Stimulated activated CD4-positive, alpha-beta T cell treated with anti-CD3 and anti-CD28 coated beads, Interleukin-4, amount 100 ng/mL, for 48 hours (primary cell): Measurements from ENCODE around the gene CTXN1.
"Not testable (repeated sequence)": the region's sequence is repeated elsewhere in the genome, so short reads cannot be mapped to it uniquely, and the experiment has no call there.

ENCODE experiments used
- DNase-seq, 2 donors: peaks; one replicate each; pipeline ENCODE4 v3.0.0-alpha.2; 2020; ENCODE audit warnings: low read depth in 2 of 2

CTXN1 gene

DNA sequence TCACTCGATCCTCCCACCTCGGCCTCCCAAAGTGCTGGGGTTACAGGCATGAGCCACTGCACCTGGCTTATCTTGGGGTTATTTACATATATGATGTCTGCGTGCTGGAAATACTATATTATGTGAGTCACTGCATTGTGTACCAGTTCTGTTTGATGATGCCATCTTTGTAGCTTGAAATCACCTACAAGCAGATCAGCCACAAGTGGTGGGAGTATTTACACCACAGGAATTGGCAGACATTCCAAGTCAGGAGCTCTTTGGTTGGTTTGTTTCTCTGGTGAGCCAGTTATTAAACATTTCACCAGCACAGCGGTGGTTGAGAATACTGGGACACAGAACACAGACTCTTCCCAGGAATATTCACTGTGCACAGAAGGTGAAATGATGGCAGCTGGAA is 22.0 kb upstream of the CTXN1 start:
- DNase-seq = no peak

DNA sequence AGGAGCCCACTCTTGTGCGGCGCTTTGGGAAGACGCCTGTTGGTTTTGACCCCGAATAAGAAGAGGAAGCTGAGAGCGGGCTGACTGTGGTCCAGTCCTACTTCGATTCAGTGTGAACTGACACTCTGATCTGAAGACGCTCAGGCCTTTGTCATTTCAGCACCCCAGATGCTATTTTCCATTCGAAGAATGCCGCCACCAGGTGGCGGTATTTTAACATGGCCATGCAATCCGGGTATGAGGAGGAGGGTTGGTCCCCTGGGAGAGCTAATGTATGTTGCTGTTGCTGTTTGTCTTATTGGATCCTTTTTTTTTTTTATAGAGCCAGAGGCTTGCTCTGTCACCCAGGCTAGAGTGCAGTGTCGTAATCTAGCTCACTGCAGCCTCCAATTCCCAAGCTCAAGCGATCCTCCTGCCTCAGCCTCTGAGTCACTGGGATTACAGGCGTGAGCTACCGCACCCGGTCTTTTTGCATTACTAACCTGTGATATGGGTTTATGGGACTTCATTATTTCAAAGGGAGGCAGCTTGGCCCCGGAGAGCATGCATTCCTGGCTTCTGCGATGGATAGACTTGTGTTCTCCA is 18.3 kb upstream of the CTXN1 start:
- peak; percentile 80 to 83 for DNase-seq

GRCh38 chr19:7943444-7944176 is 17.7 kb upstream of the CTXN1 start, which contains the start of gene TIMM44:
TIMM44 (minus strand) TSS chr19:7943666; CDS start chr19:7943651, 15 bp downstream.
- peak; percentile 96 to 99 for DNase-seq

GRCh38 chr19:7942981-7943443 is 17.1 kb upstream of the CTXN1 start:
- no peak for DNase-seq

DNA sequence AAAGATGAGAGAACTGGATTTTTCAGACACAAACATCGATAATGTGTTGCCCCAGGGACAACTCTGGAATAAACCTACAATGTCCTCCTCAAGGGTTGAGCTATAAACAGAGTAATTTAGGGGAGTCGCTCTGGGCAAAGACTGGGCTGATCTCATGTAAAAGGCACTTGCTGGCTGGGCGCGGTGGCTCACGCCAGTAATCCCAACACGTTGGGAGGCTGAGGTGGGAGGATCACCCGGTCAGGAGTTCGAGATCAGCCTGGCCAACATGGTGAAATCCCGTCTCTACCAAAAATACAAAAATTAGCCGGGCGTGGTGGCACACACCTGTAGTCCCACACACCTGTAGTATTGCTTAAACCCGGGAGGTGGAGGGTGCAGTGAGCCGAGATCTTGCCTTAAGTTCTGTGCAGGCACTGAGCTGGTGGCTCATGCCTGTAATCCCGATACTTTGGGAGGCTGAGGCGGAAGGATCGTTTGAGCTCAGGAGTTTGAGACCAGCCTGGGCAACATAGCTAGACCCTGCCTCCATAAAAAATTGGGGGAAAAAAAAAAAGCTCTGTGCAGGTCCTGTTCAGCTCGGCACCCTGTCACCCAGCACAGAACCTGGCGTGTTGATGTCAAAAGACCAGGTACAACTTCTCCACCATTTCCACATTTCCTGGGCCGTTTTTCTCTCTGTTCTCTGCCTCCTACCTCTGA is 16.1 kb upstream of the CTXN1 start:
- no peak for DNase-seq

GRCh38 chr19:7940841-7941240 is 14.9 kb upstream of the CTXN1 start:
- no peak for DNase-seq

- DNase-seq = no peak
Observed at GRCh38 chr19:7934766-7935165, 8.8 kb upstream of the CTXN1 start.

DNA sequence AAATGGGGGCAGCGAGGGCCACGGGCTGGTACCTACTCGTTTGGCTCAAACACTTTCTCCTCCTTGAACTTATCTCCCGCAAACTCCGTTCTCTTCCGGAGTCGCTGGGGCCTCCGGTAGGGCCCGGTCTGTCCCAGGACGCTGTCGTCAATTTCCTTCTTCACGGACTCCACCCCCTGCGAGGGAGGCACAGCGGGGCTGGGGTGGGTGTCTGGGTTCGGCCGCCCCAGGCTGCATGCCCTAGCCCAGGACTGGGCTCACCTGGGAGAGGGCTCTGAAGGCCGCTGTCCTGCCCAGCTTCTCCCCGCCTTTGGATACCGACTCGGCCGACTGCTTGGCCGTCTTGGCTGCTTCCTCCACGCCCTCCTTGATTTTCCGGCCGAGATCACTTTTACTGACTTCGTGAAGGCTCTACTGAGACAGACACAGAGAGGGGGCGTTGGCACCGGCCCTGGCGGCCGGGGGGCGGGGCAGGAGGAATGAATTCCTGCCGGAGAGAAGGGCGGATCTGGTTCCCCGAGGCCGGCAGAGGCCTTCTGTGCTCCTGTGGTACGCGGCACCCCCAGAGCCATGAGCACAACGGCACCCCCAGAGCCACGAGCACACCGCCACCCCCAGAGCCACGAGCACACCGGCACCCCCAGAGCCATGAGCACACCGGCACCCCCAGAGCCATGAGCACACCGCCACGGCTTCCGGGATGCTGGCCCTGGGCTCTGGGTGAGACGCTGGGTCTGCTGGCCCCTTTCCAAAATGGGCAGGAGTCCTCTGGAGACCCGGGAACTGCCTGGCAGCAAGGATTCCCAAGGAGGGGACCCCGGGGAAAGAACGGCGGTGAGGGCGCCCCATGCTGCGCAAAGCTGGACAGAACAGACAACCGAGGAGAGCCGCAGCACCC is 8.1 kb upstream of the CTXN1 start:
- no peak for DNase-seq

DNA sequence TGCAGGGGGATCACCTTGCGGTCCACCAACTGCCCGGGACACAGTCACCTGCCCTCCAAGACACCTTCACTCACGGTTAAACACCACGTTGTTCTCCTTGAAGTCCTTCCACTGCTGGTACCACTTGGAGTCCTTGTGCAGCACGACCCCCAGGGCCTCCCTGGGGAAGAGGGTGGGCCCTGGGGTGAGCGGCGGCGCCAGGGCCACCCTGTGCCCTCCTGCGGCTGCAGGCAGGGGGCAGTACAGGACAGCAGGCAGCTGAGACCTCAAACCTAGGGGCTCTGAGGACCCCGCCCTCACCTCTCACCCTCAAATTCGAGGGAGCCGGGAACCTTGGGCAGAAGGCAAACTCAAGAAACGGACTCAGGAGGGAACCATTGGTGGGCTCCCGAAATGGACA is 7.5 kb upstream of the CTXN1 start:
- no peak for DNase-seq

GRCh38 chr19:7932930-7933300 is 7.0 kb upstream of the CTXN1 start:
- DNase-seq = no peak

DNA sequence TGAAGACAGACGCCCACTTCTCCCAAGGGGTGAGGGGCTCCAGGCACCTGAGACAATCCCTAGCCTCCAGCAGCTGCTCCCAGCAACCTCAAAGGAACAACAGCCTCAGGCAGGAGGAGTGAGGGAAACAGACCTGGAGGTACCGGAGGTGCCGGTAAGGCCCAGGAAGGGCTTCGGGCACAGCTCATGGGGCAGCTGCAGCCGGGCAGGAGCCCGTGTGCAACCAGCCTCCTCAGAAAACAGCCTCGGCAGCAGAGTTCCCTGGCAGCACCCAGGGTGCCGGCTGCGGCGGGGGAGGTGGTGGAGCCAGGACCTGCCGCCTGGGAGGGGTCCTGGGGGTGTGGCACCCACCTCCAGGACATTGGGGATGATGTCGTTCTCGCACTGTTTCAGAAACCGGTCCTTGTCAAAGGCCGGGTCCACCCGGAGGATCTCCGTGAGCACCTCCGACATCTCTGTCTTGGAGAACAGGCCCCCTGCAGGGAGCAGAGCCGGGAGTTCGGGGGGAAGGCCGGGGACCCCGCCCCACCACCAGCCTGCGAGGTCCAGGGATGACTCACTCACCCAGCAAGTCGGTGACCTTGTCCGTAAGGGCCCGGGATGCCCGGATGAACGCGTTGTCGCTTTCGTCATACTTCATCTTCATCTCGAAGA is 6.5 kb upstream of the CTXN1 start:
- DNase-seq = no peak

GRCh38 chr19:7931221-7932061 is 5.5 kb upstream of the CTXN1 start:
- DNase-seq = no peak

DNA sequence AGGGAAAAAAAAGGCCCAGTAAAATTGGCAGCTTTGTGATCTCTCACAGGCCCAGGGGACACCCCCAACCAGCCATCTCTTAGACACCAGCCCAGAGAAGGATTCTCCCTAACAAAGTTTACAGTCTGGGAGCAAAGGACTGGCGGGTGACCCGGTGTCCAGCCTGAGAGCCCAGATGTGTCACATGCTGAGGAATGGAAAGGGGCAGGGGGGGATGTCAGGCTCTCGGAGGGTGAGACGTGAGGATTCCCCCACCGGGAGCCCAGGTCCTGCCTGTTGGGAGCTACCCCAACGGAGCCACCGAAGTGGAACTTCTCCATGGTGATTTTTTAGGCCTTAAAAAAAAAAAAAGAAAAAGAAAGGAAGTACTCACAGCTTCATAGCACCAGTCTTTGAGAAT is 4.8 kb upstream of the CTXN1 start:
- no peak for DNase-seq

DNA sequence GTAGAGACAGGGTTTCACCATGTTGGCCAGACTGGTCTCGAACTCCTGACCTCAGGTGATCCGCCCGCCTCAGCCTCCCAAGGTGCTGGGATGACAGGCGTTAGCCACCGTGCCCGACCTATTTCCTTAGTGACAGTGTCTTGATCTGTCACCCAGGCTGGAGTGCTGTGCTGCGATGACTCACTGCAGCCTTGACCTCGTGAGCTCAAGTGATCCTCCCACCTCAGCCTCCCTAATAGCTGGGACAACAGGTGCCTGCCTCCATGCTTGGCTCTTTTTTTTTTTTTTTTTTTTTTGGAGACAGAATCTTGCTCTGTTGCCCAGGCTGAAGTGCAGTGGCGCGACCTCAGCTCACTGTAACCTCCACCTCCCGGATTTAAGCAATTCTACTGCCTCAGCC is 4.1 kb upstream of the CTXN1 start:
- not testable (repeated sequence) for DNase-seq

GRCh38 chr19:7928741-7929701 is 3.1 kb upstream of the CTXN1 start:
- DNase-seq = peak; percentile 52 to 64

- no peak for DNase-seq
Observed at GRCh38 chr19:7928334-7928706, 2.4 kb upstream of the CTXN1 start.

- no peak for DNase-seq
Observed at GRCh38 chr19:7927605-7928333, 1.8 kb upstream of the CTXN1 start.

DNA sequence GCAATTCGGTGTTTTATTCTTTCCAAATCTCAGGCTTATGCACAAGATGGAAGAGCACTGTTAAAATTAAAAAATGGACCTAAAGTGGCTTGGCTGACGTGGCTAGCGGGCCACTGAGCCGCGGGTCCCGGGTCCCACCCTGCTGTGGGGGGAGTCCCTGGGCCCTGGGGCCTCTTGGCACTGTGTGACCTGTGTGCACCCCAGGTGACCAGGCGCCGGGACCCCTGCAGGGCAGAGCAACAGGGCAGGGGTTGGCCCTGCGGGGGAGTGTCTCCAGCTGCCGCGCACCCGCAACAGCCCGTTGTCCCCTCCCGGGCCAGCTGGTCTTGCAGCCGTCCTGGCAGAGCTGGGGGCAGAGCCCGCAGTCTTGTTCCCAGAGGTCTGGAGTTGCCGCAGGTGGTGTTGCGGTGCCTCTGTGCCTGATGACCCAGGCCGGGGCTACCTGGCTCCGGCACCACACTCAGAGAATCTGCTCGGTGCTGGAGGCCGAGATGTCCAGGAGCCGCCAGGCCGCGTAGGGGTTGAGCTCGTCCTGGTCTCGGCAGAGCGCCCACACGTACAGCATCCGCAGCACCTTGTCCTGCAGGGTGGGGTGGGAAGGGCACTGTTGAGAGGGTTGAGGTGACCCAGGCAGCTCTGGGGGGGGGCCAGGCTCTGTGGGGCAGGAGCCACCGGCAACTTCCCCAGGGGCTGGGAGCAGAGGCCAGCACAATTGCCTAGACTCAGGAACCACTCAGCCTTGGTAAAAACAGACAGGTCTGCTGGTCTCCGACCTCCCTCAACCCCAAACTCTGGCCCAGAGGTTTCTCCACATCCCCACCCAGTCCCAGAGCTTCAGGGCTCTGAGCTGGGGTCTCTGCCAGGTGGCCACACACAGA is 1.0 kb upstream of the CTXN1 start:
- DNase-seq = no peak
